Esophagus muscularis mucosa (tissue), 4 donors: ENCODE measurements around the gene C1orf21. TPM values are rescaled to one million over a fixed set of nuclear protein-coding genes. Genes with fewer than 3 reads are reported as not detected.

Experiments used
- DNase-seq: peaks from one replicate; pipeline ENCODE4 v3.0.0-alpha.2; 2017; ENCODE audit errors: extremely low spot score
- H3K27ac ChIP-seq, 4 donors: fragments of 200-600 bp; sonication (generic); replicated peaks in 1 of 4; 1 replicate in 3 of 4; 2 replicates in 1 of 4; pipeline ENCODE4 v1.5.1; 2016 to 2019; ENCODE audit warnings: mild to moderate bottlenecking in 1 of 4
- H3K27me3 ChIP-seq, 4 donors: fragments of 200-600 bp; sonication (generic); one replicate each; pipeline versions ENCODE4 v1.5.1 to v1.6.0; 2016 to 2019
- H3K36me3 ChIP-seq, 4 donors: fragments of 200-600 bp; sonication (generic); one replicate each; pipeline ENCODE4 v1.5.1; 2016 to 2019
- H3K4me1 ChIP-seq, 4 donors: fragments of 200-600 bp; sonication (generic); one replicate each; pipeline ENCODE4 v1.5.1; 2016 to 2019
- H3K4me3 ChIP-seq, 4 donors: fragments of 200-600 bp; sonication (generic); 1 replicate in 2 of 4; 2 replicates in 2 of 4; pipeline ENCODE4 v1.5.1; 2016 to 2019; ENCODE audit warnings: mild to moderate bottlenecking in 4 of 4, moderate library complexity in 1 of 4
- H3K9me3 ChIP-seq, 4 donors: fragments of 200-600 bp; sonication (generic); 1 replicate in 3 of 4; 2 replicates in 1 of 4; pipeline ENCODE4 v1.5.1; 2016 to 2019
- EP300 ChIP-seq: sonication (generic); formaldehyde crosslinking; IDR thresholded peaks from one replicate; pipeline ENCODE4 v1.6.1; 2017; ENCODE audit warnings: antibody characterized with exemption
- POLR2A ChIP-seq: fragments of 450-650 bp; IDR thresholded peaks from one replicate; pipeline ENCODE4 v1.6.1; 2017; ENCODE audit warnings: antibody characterized with exemption, moderate library complexity, mild to moderate bottlenecking, low read depth
- POLR2AphosphoS5 ChIP-seq, 2 donors: sonication (generic); formaldehyde crosslinking; IDR thresholded peaks; one replicate each; pipeline ENCODE4 v1.6.1; 2017; ENCODE audit warnings: antibody characterized with exemption in 2 of 2
- WGBS: methylation state at CpG from one replicate; pipeline ENCODE4 v1.1.5; 2018; 5-methylcytosine and 5-hydroxymethylcytosine counted together
- intact Hi-C: fragments of 100-400 bp; cut with DNase I; formaldehyde crosslinking; loops from one replicate; pipeline ENCODE4 v1.15.1; 2023
- total RNA-seq, 4 donors: library from RNA; depleted of rRNA; stranded (reverse); fragments of >200 nt; gene quantifications; one replicate each; pipeline versions ENCODE4 v1.1.0 to v1.2.1, GENCODE V29; 2016
- TF ChIP-seq, protein P1 (sequence below), 3 experiments: fragments of 200-600 bp in 2 of 3; fragments of 450-650 bp in 1 of 3; sonication (generic) in 2 of 3; IDR thresholded peaks; one replicate each; pipeline ENCODE4 v1.5.1; 2017 to 2019; ENCODE audit warnings: antibody characterized with exemption in 3 of 3, mild to moderate bottlenecking in 2 of 3, moderate library complexity in 1 of 3

The C1orf21 gene
- total RNA-seq, 4 donors from 2014 or later, result 39.5 to 91.7 (median 58.8) TPM

- H3K9me3 ChIP-seq, result no peaks in the 10 kb centered on the region
- 86% methylated on average over 6 of the region's 6 CpGs for WGBS
- peaks cover 40 to 68% (median 60%) of the 10 kb centered on the region in 4 donors for H3K4me1 ChIP-seq
- H3K27me3 ChIP-seq, result no peaks in the 10 kb centered on the region
- no peaks in the 10 kb centered on the region for H3K36me3 ChIP-seq
- H3K4me3 ChIP-seq, result no peak overlapping the region
- no peak for DNase-seq
- intact Hi-C loops, result no loop called here
- TF ChIP-seq EP300 (no peak), POLR2A (no peak), POLR2AphosphoS5 (IDR thresholded peaks at IDR 0.05) (no peak)
- TF ChIP-seq, protein P1, sequence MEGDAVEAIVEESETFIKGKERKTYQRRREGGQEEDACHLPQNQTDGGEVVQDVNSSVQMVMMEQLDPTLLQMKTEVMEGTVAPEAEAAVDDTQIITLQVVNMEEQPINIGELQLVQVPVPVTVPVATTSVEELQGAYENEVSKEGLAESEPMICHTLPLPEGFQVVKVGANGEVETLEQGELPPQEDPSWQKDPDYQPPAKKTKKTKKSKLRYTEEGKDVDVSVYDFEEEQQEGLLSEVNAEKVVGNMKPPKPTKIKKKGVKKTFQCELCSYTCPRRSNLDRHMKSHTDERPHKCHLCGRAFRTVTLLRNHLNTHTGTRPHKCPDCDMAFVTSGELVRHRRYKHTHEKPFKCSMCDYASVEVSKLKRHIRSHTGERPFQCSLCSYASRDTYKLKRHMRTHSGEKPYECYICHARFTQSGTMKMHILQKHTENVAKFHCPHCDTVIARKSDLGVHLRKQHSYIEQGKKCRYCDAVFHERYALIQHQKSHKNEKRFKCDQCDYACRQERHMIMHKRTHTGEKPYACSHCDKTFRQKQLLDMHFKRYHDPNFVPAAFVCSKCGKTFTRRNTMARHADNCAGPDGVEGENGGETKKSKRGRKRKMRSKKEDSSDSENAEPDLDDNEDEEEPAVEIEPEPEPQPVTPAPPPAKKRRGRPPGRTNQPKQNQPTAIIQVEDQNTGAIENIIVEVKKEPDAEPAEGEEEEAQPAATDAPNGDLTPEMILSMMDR (IDR thresholded peaks at IDR 0.05), result no peak
- no peak overlapping the region for H3K27ac ChIP-seq
These were observed 115.3 kb downstream of the C1orf21 start for GRCh38 chr1:184502161-184502560.

DNA sequence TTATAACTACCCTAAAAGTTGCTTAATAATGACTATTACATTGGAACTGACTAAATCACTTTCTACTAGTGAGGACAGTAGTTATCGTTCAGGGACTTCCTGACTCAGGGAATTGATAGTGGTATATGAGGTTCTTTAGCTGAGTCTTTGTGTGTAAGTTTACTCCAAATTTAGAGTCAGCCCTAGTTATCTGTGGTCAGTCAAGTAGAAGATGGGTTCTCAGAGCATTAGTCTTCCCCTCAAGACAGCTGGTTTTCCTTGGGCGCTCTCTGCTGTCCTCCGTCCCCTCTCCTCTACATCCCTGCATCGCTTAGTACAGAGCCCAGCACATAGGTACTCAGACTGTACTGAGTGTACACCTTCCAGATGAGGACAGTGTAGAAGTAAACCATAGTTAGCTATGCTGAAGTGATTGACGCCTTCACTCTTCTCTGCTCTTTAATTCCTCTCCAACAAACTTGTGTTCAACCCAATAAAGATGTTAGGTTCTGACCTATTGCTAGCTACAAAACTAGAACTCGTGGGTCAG is 116.5 kb downstream of the C1orf21 start:
- WGBS, result 88% methylated on average over 6 of the region's 6 CpGs
- Histone ChIP-seq H3K27ac (peak overlapping the region in 1 of 4 donors; percentile 30), H3K4me1 (peaks cover 49 to 68% (median 63%) of the 10 kb centered on the region in 4 donors), H3K9me3 (no peaks in the 10 kb centered on the region), H3K4me3 (no peak overlapping the region), H3K27me3 (no peaks in the 10 kb centered on the region), H3K36me3 (no peaks in the 10 kb centered on the region)
- intact Hi-C loops, result no loop called here
- TF ChIP-seq, protein P1 (IDR thresholded peaks at IDR 0.05), result no peak
- TF ChIP-seq POLR2A (no peak), EP300 (no peak), POLR2AphosphoS5 (IDR thresholded peaks at IDR 0.05) (no peak)
- DNase-seq, result no peak

GRCh38 chr1:184504040-184504954 is 117.5 kb downstream of the C1orf21 start:
- Histone ChIP-seq H3K27me3 (no peaks in the 10 kb centered on the region), H3K4me1 (peaks cover 52 to 68% (median 66%) of the 10 kb centered on the region in 4 donors), H3K4me3 (no peak overlapping the region), H3K9me3 (no peaks in the 10 kb centered on the region), H3K36me3 (no peaks in the 10 kb centered on the region), H3K27ac (peak overlapping the region in 3 of 4 donors; percentile 2 to 34 (median 30))
- WGBS, result 56% methylated on average over 16 of the region's 16 CpGs
- DNase-seq, result no peak
- TF ChIP-seq POLR2A (no peak), POLR2AphosphoS5 (IDR thresholded peaks at IDR 0.05) (peak in 1 of 2 donors; percentile 34), EP300 (no peak)
- intact Hi-C loops, result no loop called here

GRCh38 chr1:184504955-184505338 is 118.1 kb downstream of the C1orf21 start:
- intact Hi-C loops, result no loop called here

More at GRCh38 chr1:184504955-184505338, 118.1 kb downstream of the C1orf21 start:
- Histone ChIP-seq H3K36me3 (no peaks in the 10 kb centered on the region), H3K4me3 (no peak overlapping the region), H3K27ac (peak overlapping the region in 2 of 4 donors; percentile 30 to 34), H3K27me3 (no peaks in the 10 kb centered on the region), H3K4me1 (peaks cover 46 to 66% (median 62%) of the 10 kb centered on the region in 4 donors), H3K9me3 (no peaks in the 10 kb centered on the region)
- no peak for DNase-seq
- 100% methylated on average over 1 of the region's 1 CpG for WGBS
- TF ChIP-seq EP300, result no peak
- TF ChIP-seq POLR2A, result no peak
- TF ChIP-seq, protein P1 (IDR thresholded peaks at IDR 0.05), result no peak
- TF ChIP-seq POLR2AphosphoS5 (IDR thresholded peaks at IDR 0.05), result no peak
